IPS DF 4.7 (cell line): ENCODE data around the gene TOM1L2.
A peak's percentile ranks its signal among the peaks of the same experiment; 100 is the strongest.
"Not testable (repeated sequence)": the region's sequence is repeated elsewhere in the genome, so short reads cannot be mapped to it uniquely, and the experiment has no call there.

ENCODE experiments used
- DNase-seq: peaks from one replicate; pipeline ENCODE4 v3.0.0-alpha.2; 2013; ENCODE audit warnings: low spot score; ENCODE audit errors: extremely low read depth

TOM1L2 gene

GRCh38 chr17:17995887-17996286 is 23.7 kb upstream of the TOM1L2 start:
- not testable (repeated sequence) for DNase-seq

- DNase-seq: peak; percentile 41
These were observed 22.3 kb upstream of the TOM1L2 start for GRCh38 chr17:17994271-17995069.

DNA sequence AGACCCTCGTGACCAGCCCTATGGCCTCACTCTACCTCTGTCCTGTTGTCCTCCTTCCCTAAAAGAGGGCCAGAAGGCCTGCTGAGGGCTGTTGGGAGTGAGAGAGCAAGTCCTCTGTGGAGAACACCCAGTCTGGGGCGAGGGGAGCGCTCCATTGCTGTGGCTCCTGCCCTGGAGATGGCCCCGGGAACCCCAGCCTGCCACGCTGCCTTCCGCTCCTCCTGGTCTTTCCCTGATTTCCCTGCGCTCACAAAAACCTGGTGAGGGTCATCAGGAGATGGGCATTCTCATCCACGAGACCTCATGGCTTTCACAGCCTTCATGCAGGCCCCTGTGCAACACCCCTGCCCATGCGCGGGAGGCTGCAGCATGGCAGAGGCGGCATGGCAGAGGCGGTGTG is 21.7 kb upstream of the TOM1L2 start:
- no peak for DNase-seq

DNA sequence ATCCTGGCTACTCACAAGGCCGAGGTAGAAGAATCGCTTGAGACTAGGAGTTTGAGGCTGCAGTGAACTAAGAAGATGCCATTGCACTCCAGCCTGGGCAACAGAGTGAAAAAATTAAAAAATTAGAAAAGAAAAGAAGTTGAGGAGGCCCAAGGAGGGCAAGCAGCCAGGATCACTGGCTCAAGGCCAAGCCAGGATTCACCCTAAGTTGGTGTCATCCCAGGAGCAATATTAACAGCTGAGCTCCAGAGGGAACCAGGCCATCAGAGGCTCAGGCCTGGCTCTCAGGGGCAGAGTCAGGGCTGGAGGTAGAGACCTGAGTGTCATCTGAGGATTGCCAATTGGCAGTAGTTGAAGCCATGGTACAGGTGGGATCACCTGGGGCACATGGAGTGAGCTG is 21.2 kb upstream of the TOM1L2 start:
- DNase-seq: no peak

DNA sequence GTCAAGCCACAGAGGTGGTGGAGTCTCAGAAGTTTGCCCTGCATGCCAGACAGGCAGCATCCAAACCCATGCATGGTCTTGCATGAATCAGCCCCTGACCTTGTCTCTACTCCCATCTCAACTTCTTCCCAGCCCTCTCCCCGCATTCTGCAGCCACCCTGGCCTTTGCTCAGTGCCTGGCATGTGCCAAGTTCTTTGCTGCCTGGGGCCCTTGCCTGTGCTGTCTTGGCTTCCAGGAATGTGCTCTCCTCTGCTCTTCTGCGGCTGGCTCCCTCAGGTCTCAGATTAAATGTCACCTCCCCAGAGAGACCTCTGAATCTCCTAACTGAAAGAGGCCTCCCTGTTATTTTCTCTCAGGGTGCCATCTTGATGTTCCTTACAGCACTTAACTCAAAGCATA is 18.1 kb upstream of the TOM1L2 start:
- DNase-seq: no peak

- no peak for DNase-seq
These were observed 17.4 kb upstream of the TOM1L2 start for GRCh38 chr17:17989618-17990017.

DNA sequence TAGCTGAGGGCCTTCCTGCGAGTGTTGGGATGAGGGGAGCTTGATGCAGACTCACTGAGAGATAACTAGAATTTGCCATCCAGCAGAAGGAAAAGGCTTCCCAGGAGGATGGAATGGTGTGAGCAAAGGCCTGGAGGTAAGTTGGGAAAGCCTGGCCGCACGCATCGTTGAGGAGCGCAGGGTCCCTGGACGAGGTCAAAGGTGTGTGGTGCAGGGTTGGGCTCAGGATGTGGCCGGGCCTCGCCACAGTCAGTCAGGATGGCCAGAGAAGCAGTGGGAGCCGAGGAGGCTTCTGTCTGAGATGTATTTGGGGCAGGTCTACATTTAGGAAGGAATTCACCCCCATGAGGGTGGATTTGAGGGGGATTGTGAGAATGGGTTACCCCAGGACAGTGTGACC is 16.9 kb upstream of the TOM1L2 start:
- no peak for DNase-seq

DNA sequence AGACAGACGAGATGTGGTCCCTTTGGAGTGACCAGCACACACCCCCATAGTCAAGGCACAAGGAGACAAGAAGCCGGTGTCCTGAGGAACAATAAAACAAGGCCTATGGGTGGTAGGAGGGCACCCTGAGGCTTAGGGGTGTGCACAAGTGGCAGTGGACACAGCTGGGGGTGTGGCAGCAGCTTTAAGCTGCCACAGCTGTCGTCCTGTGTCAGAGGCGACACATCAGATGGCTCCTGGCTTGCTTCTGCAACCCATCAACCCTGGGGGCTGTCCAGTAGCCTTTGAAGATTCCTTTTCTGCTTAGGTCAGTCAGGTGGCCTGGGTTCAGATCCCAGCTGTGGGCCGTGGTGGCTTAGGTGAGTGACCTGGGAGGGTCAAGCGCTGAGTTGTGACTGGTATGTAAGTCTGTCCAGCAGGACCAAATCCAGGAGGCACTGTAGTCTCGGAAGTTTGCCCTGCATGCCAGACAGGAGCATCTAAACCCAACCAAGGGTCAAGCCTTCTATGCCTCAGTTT is 16.3 kb upstream of the TOM1L2 start:
- DNase-seq: no peak

- no peak for DNase-seq
These were observed 15.7 kb upstream of the TOM1L2 start for GRCh38 chr17:17987901-17988300.

DNA sequence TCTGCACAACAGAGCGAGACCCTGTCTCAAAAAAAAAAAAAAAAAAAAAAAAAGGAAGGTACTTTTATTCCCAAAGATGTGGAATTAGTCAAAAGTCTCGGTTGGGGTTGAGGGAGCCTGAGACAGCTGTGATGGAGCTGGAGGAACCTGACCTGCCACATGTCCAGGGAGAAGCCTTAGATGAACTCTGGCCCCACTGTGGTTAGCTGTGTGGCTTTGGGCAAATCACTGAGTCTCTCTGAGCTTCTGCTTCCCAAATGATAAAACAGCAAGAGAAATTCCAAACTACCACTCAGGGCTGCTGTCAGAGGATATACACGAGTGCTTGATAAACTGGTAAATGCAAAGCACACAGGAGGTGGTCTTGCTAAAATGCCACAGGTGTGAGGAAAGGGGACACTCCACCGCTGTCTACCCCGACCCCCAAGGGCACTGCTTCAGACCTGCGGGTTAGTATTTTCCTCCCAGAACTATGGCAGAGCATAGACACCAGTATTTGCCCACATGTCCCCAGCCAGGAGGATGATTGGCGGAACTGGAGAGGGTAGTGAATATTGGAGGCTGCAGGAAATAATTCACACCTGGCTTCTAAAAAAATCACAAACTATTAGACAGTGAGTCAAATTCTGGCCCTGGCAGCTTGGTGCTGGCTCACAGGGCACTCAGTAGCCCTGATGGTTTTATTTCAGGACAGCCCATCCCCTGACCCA is 15.1 kb upstream of the TOM1L2 start:
- no peak for DNase-seq

DNA sequence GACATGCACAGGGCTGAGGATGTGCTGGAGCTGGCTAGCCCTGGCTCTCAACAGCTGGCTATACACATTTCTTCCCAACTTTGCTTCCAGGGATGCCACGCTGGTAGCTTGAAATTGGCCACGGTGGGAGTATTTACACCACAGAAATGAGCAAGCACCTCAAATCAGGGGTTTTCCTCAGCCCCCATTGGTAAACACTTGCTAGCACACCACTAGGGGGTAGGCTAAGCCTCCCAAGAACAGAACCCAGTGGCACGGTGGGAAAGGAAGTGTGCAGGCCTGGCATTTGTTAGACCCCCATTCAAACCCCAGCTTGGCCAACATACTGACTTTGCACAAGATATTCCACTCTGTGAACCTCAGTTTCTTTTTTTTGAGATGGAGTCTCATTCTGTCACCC is 13.4 kb upstream of the TOM1L2 start:
- DNase-seq: no peak

- DNase-seq: no peak
These were observed 13.0 kb upstream of the TOM1L2 start for GRCh38 chr17:17985153-17985552.

DNA sequence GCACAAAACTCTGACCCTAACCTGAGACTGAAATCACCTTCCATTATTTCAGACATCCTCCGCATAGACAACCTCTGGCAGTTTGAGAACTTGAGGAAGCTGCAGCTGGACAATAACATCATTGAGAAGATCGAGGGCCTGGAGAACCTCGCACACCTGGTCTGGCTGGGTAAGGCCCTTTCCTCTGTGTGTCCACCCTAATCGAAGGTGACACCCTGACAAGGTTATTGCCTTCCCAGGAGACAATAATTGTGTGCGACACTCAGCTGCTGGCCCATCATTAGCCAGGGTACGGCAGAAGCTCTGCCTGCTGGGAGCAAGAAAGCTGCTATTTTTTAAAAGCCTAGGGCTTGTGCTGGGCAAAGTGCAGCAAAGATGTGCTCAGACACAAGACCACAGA is 11.6 kb upstream of the TOM1L2 start:
- no peak for DNase-seq

DNA sequence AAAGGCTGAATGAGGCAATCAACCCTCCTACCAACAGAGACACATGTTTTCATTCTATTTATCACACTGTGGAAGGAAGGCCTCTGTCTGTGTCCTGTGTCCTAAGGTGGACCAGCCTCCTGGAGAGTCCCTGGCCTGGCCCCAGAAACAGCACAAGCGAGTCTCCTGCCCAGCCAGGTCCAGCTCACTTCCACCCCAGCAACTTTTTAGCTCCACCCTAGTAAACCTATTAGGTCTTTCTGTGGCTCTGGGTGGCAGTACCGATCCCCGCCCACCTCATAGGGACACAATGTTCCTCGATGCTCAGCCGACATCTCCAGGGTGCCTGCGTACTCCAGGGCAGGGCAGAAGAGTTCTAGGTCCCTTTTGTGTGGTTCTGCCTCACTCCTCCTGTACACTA is 11.2 kb upstream of the TOM1L2 start:
- DNase-seq: no peak

DNA sequence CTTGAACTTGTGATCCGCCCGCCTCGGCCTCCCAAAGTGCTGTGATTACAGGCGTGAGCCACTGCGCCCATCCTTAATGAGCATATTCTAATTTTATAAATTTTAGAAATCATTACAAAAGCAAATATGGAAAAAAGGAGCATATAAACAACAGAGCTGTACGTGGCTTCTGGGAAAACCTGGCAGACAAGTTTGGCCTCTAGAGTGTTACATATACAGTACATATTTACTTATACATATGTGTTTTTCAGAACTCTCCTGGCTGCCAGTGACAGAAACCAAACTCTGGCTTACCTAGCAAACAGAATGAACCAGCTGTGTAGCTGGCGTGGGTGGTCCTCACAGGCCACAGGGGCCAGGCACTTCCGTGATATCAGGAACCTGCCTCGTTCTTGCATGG is 10.6 kb upstream of the TOM1L2 start:
- no peak for DNase-seq

DNA sequence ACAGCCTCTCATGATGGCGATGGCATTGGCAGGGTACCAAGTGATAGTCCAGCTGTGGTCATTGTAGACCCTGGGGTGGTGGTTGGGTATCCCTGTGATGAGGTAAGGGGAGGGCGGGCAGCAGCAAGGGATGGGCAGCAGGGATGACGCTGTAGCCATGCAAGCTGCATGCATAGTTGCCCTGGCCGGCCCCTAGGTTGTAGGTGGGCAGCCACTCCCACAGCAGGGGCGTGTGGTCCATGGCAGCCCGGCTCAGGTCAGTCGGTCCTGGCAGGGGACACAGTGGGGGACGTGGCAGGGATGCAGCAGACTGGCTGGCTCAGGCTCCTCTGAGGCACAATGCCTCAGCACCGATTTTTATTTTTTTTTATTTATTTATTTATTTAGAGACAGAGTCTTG is 9.1 kb upstream of the TOM1L2 start:
- no peak for DNase-seq

DNA sequence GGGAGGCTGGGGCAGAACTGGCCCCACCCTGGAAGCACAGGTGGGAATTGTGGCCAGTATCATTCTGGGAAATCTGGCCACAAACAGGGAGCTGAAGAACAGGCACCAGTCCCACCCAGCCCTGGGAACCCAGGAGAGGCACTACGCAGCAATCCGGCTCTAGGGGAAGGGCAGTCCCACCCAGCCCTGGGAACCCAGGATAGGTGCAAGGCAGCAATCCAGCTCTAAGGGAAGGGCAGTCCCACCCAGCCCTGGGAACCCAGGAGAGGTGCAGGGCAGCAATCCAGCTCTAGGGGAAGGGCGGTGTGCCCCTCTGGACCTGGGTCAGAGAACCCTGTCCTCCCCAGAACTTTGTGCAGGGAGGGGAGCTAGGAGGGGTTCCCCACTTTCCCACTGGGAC is 7.6 kb upstream of the TOM1L2 start:
- DNase-seq: no peak

- no peak for DNase-seq
These were observed 6.6 kb upstream of the TOM1L2 start for GRCh38 chr17:17978481-17979424.

GRCh38 chr17:17976931-17977570 is 4.9 kb upstream of the TOM1L2 start:
- no peak for DNase-seq

GRCh38 chr17:17975436-17975835 is 3.2 kb upstream of the TOM1L2 start:
- DNase-seq: no peak

GRCh38 chr17:17972952-17973254 is 703 bp upstream of the TOM1L2 start:
- DNase-seq: no peak
